Choroid plexus epithelial cell (primary cell): ENCODE measurements around the gene ZNF585A.

Source experiments
- DNase-seq: peaks from one replicate; pipeline ENCODE4 v3.0.0-alpha.2; 2010; ENCODE audit warnings: low read depth
- H3K4me3 ChIP-seq: 2 replicates; pipeline ENCODE4 v1.5.1; 2011; ENCODE audit warnings: low read depth, mild to moderate bottlenecking, control low read depth, low read length, moderate library complexity
- CTCF ChIP-seq: conservative IDR thresholded peaks from 2 replicates; pipeline ENCODE4 v1.5.1; 2011; ENCODE audit warnings: low read depth, mild to moderate bottlenecking, control low read depth, inconsistent platforms, low read length, moderate library complexity

The ZNF585A gene

GRCh38 chr19:37172368-37173366, at the start of gene ZNF585A:
ZNF585A (minus strand) TSS chr19:37172695; CDS start chr19:37169910, 2,785 bp downstream.
- peak; percentile 50 for TF ChIP-seq CTCF
- peak; percentile 99 for DNase-seq
- peak within 1 kb of the TSS; percentile 74 for H3K4me3 ChIP-seq

GRCh38 chr19:37221136-37221535, 48.6 kb upstream of the ZNF585A start:
- no peak for TF ChIP-seq CTCF
- peak; percentile 16 for DNase-seq
- H3K4me3 ChIP-seq: no peak overlapping the region

- H3K4me3 ChIP-seq: no peak overlapping the region
- no peak for TF ChIP-seq CTCF
- no peak for DNase-seq
Observed at GRCh38 chr19:37220383-37220782, 47.9 kb upstream of the ZNF585A start.

GRCh38 chr19:37218592-37218935, 46.1 kb upstream of the ZNF585A start:
- H3K4me3 ChIP-seq: peak overlapping the region; percentile 81
- TF ChIP-seq CTCF: no peak
- peak; percentile 58 for DNase-seq

- H3K4me3 ChIP-seq: peak within 1 kb of the TSS; percentile 81
- DNase-seq: peak; percentile 92
- no peak for TF ChIP-seq CTCF
Observed at GRCh38 chr19:37217775-37218591, 45.5 kb upstream of the ZNF585A start, which contains the start of gene ZNF383. ZNF383 (plus strand) TSS chr19:37218214; CDS start chr19:37230454, 12,240 bp downstream.

- peak overlapping the region; percentile 81 for H3K4me3 ChIP-seq
- TF ChIP-seq CTCF: no peak
- no peak for DNase-seq
Observed at GRCh38 chr19:37217480-37217774, 44.9 kb upstream of the ZNF585A start.
